ENCODE data around the gene TBCK. TPM values are rescaled to one million over a fixed set of nuclear protein-coding genes. Genes with fewer than 3 reads are reported as not detected.

TBCK gene
- total and polyA plus RNA-seq, 4 donors = 4.9 to 25.5 (median 15.8) TPM

- no peak overlapping the region for H3K9ac ChIP-seq (ENCODE audit: low read depth in 1 of 2, low read length in 2 of 2)
- H3K4me1 ChIP-seq (ENCODE audit: control insufficient read depth in 4 of 4, insufficient read depth in 4 of 4, low read length in 3 of 4) = peaks cover 4 to 20% (median 18%) of the 10 kb centered on the region in 4 donors
- no peak for DNase-seq (ENCODE audit: low spot score)
- WGBS = 99% methylated on average over 1 of the region's 1 CpG
- H3K4me3 ChIP-seq (ENCODE audit: low read depth in 1 of 3, low read length in 3 of 3) = no peak overlapping the region
- TF ChIP-seq TAF1 (conservative IDR thresholded peaks at IDR 0.05) = no peak
- no peak for TF ChIP-seq EGR1 (IDR thresholded peaks at IDR 0.05; ENCODE audit: low read depth in 2 of 2)
- TF ChIP-seq, protein P1, sequence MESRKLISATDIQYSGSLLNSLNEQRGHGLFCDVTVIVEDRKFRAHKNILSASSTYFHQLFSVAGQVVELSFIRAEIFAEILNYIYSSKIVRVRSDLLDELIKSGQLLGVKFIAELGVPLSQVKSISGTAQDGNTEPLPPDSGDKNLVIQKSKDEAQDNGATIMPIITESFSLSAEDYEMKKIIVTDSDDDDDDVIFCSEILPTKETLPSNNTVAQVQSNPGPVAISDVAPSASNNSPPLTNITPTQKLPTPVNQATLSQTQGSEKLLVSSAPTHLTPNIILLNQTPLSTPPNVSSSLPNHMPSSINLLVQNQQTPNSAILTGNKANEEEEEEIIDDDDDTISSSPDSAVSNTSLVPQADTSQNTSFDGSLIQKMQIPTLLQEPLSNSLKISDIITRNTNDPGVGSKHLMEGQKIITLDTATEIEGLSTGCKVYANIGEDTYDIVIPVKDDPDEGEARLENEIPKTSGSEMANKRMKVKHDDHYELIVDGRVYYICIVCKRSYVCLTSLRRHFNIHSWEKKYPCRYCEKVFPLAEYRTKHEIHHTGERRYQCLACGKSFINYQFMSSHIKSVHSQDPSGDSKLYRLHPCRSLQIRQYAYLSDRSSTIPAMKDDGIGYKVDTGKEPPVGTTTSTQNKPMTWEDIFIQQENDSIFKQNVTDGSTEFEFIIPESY (IDR thresholded peaks at IDR 0.05) = no peak
- no peak for TF ChIP-seq NR2F2 (IDR thresholded peaks at IDR 0.05)
- TF ChIP-seq SP1 (IDR thresholded peaks at IDR 0.05) = no peak
- H3K36me3 ChIP-seq (ENCODE audit: control insufficient read depth in 4 of 4, insufficient read depth in 3 of 4, low read depth in 1 of 4, low read length in 3 of 4) = peaks cover 0 to 3% (median 0%) of the 10 kb centered on the region in 4 donors
- H3K27ac ChIP-seq (ENCODE audit: low read depth in 1 of 2, low read length in 2 of 2) = no peak overlapping the region
- H3K9me3 ChIP-seq (ENCODE audit: control insufficient read depth in 4 of 4, low read length in 3 of 4) = no peaks in the 10 kb centered on the region
- H3K27me3 ChIP-seq (ENCODE audit: control insufficient read depth in 4 of 4, insufficient read depth in 4 of 4, low read length in 3 of 4) = no peaks in the 10 kb centered on the region
Observed at GRCh38 chr4:106320235-106320634, 4.2 kb upstream of the TBCK start.

- H3K9ac ChIP-seq (ENCODE audit: low read depth in 1 of 2, low read length in 2 of 2) = peak overlapping the region in 1 of 2 donors; percentile 16
- H3K4me1 ChIP-seq (ENCODE audit: control insufficient read depth in 4 of 4, insufficient read depth in 4 of 4, low read length in 3 of 4) = peaks cover 4 to 25% (median 24%) of the 10 kb centered on the region in 4 donors
Observed at GRCh38 chr4:106318511-106318910, 2.5 kb upstream of the TBCK start.

DNA sequence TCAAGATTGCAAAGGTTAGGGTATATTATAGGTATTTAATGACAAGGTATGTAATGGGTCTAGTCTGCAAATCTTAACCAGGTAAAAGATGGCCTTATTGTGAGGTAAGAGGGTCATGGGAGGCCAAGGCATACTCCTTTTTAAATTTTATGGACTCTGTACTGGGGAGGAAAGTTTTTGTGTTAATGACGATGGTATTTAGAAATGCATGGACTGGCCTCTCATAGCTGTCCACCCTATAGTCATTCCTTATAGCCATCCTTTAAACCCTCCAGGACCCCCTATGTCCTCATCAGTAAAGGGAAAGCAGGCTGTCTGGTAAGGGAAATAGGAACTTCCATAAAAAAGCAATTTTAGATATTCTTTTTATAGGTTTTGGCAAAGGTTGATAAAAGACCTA, 1.8 kb upstream of the TBCK start:
- no peak for TF ChIP-seq GABPA (IDR thresholded peaks at IDR 0.05 in 1 of 2, conservative IDR thresholded peaks at IDR 0.05 in 1 of 2)
- peaks cover 4 to 25% (median 24%) of the 10 kb centered on the region in 4 donors for H3K4me1 ChIP-seq (ENCODE audit: control insufficient read depth in 4 of 4, insufficient read depth in 4 of 4, low read length in 3 of 4)
- WGBS = 76% methylated on average over 1 of the region's 1 CpG

More at GRCh38 chr4:106318511-106318910, 2.5 kb upstream of the TBCK start:
- no peak overlapping the region for H3K27ac ChIP-seq (ENCODE audit: low read depth in 1 of 2, low read length in 2 of 2)
- no peak for TF ChIP-seq EGR1 (IDR thresholded peaks at IDR 0.05; ENCODE audit: low read depth in 2 of 2)
- DNase-seq (ENCODE audit: low spot score) = no peak
- no peaks in the 10 kb centered on the region for H3K9me3 ChIP-seq (ENCODE audit: control insufficient read depth in 4 of 4, low read length in 3 of 4)
- no peak overlapping the region for H3K4me3 ChIP-seq (ENCODE audit: low read depth in 1 of 3, low read length in 3 of 3)
- no peaks in the 10 kb centered on the region for H3K36me3 ChIP-seq (ENCODE audit: control insufficient read depth in 4 of 4, insufficient read depth in 3 of 4, low read depth in 1 of 4, low read length in 3 of 4)
- H3K27me3 ChIP-seq (ENCODE audit: control insufficient read depth in 4 of 4, insufficient read depth in 4 of 4, low read length in 3 of 4) = no peaks in the 10 kb centered on the region

GRCh38 chr4:106316773-106317409, 882 bp upstream of the TBCK start:
- Histone ChIP-seq H3K9me3 (ENCODE audit: control insufficient read depth in 4 of 4, low read length in 3 of 4) (no peaks in the 10 kb centered on the region), H3K4me3 (ENCODE audit: low read depth in 1 of 3, low read length in 3 of 3) (peak overlapping the region; percentile 72 to 97 (median 73)), H3K9ac (ENCODE audit: low read depth in 1 of 2, low read length in 2 of 2) (peak overlapping the region; percentile 95 to 96), H3K27me3 (ENCODE audit: control insufficient read depth in 4 of 4, insufficient read depth in 4 of 4, low read length in 3 of 4) (no peaks in the 10 kb centered on the region), H3K36me3 (ENCODE audit: control insufficient read depth in 4 of 4, insufficient read depth in 3 of 4, low read depth in 1 of 4, low read length in 3 of 4) (no peaks in the 10 kb centered on the region), H3K4me1 (ENCODE audit: control insufficient read depth in 4 of 4, insufficient read depth in 4 of 4, low read length in 3 of 4) (peaks cover 4 to 25% (median 24%) of the 10 kb centered on the region in 4 donors), H3K27ac (ENCODE audit: low read depth in 1 of 2, low read length in 2 of 2) (peak overlapping the region; percentile 97)
- WGBS = 3% methylated on average over 13 of the region's 13 CpGs
- DNase-seq (ENCODE audit: low spot score) = no peak
- TF ChIP-seq FOXA2 (IDR thresholded peaks at IDR 0.05) (no peak), GABPA (IDR thresholded peaks at IDR 0.05 in 1 of 2, conservative IDR thresholded peaks at IDR 0.05 in 1 of 2) (no peak), CTCF (IDR thresholded peaks at IDR 0.05; ENCODE audit: low read depth, low read length, missing input control) (no peak), HNF4G (IDR thresholded peaks at IDR 0.05) (no peak), HNF4A (conservative IDR thresholded peaks at IDR 0.05) (no peak), YY1 (IDR thresholded peaks at IDR 0.05) (no peak), REST (IDR thresholded peaks at IDR 0.05) (no peak), SP1 (IDR thresholded peaks at IDR 0.05) (no peak), NR2F2 (IDR thresholded peaks at IDR 0.05) (no peak), EGR1 (IDR thresholded peaks at IDR 0.05; ENCODE audit: low read depth in 2 of 2) (no peak), FOXA1 (IDR thresholded peaks at IDR 0.05) (no peak), JUND (IDR thresholded peaks at IDR 0.05) (no peak), RAD21 (IDR thresholded peaks at IDR 0.05) (no peak), TAF1 (conservative IDR thresholded peaks at IDR 0.05) (no peak)

More for the DNA sequence above, 1.8 kb upstream of the TBCK start:
- DNase-seq (ENCODE audit: low spot score) = no peak
- Histone ChIP-seq H3K36me3 (ENCODE audit: control insufficient read depth in 4 of 4, insufficient read depth in 3 of 4, low read depth in 1 of 4, low read length in 3 of 4) (no peaks in the 10 kb centered on the region), H3K27me3 (ENCODE audit: control insufficient read depth in 4 of 4, insufficient read depth in 4 of 4, low read length in 3 of 4) (no peaks in the 10 kb centered on the region), H3K4me3 (ENCODE audit: low read depth in 1 of 3, low read length in 3 of 3) (peak overlapping the region in 2 of 3 donors; percentile 73 to 97), H3K27ac (ENCODE audit: low read depth in 1 of 2, low read length in 2 of 2) (no peak overlapping the region), H3K9me3 (ENCODE audit: control insufficient read depth in 4 of 4, low read length in 3 of 4) (no peaks in the 10 kb centered on the region), H3K9ac (ENCODE audit: low read depth in 1 of 2, low read length in 2 of 2) (peak overlapping the region in 1 of 2 donors; percentile 11)

Measured in liver (tissue), 9 donors.